Measurements from ENCODE around the gene ALDH4A1.
A peak's percentile ranks its signal among the peaks of the same experiment; 100 is the strongest.

The ALDH4A1 gene

GRCh38 chr1:18922848-18923755 lies 20.7 kb upstream of the ALDH4A1 start:
- DNase-seq (ENCODE audit: low read depth in 2 of 2) = no peak

DNA sequence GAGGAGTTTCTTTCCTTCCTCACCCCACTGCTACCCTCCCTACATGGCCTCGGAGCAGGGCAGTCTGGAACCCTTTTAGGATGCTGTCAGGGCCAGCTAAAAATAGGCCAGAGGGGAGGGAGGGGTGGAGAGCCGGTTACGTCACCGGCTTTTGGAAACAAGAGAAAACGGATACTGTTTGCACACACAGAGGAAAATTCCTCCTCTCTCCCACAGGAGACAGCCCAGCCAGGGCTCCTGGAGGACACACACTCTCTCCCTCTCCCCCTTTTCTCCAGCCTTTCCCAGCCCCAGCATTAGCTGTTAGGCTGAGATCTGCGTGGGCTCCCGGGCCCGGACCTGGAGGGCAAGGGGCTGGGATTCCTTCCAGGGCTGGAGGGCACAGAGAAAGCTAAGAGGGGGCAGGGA lies 20.0 kb upstream of the ALDH4A1 start:
- DNase-seq (ENCODE audit: low read depth in 2 of 2) = no peak

- DNase-seq (ENCODE audit: low read depth in 2 of 2) = no peak
These were observed 19.3 kb upstream of the ALDH4A1 start for GRCh38 chr1:18921516-18922251.

DNA sequence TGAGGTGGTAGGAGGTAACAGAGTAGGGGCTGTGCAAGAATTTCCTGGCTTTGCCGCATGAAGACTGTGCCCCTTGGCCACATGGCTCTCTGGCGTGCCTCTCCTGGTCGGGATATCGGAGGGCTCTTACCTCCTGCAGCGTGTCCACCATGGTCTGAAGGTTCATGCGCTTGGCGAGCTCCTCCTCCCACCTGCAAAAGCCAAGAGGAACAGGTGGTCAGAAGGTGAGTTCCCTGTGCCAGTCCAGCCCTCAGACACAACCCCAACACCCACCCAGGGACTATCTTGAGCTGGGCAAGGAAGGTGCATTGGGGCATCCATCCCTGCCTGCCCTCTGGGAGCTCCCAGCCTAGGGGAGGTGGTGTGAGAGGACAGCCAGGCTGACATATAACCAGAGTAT lies 18.6 kb upstream of the ALDH4A1 start:
- DNase-seq (ENCODE audit: low read depth in 2 of 2) = no peak

GRCh38 chr1:18919956-18920355 lies 17.6 kb upstream of the ALDH4A1 start:
- DNase-seq (ENCODE audit: low read depth in 2 of 2) = no peak

- no peak for DNase-seq (ENCODE audit: low read depth in 2 of 2)
These were observed 17.0 kb upstream of the ALDH4A1 start for GRCh38 chr1:18919197-18919905.

DNA sequence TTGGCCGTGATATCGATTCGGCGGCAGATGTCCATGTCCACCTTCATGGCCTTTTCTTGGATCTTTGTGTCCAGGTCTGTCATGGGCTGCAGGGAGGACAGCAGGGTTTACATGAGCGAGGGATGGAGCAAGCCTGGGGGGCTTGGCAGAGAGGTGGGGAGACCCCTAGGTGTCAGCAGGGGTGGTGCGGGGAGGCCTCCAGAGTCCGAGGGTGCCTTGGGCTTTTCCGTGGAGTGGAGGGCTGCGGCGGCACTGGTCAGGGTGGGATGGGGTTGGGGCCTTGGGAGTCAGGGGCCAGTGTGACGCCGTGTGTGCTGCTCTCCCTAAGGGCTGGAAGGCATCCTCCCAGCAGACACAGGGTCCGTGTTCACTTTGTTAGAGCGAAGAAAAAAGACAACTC lies 16.1 kb upstream of the ALDH4A1 start:
- no peak for DNase-seq (ENCODE audit: low read depth in 2 of 2)

DNA sequence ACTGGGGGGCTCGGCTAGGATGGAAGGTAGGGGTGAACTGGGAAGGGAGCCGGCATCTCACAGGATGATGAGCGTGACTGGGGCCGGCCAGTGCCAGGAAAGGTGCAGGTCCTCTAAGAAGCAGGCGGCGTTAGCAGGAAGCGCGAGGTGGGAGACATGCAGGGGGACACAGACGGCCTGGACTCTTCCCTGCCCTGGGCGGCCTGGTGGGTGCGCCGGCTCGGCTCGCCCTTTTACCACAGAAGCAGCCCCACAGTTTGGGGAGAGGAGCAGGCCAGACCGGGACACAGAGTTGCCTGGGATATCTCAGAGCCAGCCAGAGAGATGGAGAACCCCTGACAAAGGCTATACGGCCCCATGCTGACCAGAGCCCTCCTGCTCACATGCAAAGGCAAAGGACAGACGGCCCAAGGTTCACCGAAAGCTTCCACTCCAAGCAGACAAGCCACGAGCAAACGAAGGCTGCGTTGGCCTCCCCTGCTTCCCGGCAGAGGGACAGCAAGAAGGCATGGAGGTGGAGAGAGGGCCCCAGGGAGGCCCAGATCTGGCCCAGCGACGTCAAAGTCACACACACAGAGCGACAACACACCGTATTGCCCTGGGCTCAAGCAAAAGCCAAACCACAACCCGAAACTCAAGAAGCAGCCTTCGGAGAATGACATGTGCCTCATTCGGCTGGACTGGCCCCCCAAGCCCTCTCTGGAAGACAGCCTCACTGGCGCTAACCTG lies 14.9 kb upstream of the ALDH4A1 start:
- no peak for DNase-seq (ENCODE audit: low read depth in 2 of 2)

DNA sequence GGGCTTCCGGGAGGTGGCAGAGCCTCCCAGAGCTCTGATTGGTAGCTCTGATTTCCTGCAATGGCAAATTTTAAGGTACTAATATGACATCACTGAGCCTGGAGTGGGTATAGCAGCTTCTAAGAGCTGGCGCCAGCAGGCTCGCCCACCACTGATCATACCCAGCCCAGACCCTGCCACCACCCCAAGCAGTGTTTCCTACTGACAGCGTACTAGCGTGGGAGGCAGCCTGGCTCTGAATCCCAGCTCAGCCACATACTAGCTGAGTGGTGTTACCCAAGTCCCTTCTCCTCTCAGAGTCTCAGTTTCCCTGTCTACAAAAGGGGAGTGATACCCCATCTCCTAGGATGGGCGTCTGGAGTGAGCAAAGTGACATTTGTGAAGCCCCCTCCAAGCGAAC lies 13.0 kb upstream of the ALDH4A1 start:
- no peak for DNase-seq (ENCODE audit: low read depth in 2 of 2)

- DNase-seq (ENCODE audit: low read depth in 2 of 2) = peak; percentile 48 to 49
These were observed 10.9 kb upstream of the ALDH4A1 start for GRCh38 chr1:18913065-18913835.

- no peak for DNase-seq (ENCODE audit: low read depth in 2 of 2)
These were observed 10.2 kb upstream of the ALDH4A1 start for GRCh38 chr1:18912550-18912949.

GRCh38 chr1:18908911-18909771 lies 6.8 kb upstream of the ALDH4A1 start:
- DNase-seq (ENCODE audit: low read depth in 2 of 2) = no peak

DNA sequence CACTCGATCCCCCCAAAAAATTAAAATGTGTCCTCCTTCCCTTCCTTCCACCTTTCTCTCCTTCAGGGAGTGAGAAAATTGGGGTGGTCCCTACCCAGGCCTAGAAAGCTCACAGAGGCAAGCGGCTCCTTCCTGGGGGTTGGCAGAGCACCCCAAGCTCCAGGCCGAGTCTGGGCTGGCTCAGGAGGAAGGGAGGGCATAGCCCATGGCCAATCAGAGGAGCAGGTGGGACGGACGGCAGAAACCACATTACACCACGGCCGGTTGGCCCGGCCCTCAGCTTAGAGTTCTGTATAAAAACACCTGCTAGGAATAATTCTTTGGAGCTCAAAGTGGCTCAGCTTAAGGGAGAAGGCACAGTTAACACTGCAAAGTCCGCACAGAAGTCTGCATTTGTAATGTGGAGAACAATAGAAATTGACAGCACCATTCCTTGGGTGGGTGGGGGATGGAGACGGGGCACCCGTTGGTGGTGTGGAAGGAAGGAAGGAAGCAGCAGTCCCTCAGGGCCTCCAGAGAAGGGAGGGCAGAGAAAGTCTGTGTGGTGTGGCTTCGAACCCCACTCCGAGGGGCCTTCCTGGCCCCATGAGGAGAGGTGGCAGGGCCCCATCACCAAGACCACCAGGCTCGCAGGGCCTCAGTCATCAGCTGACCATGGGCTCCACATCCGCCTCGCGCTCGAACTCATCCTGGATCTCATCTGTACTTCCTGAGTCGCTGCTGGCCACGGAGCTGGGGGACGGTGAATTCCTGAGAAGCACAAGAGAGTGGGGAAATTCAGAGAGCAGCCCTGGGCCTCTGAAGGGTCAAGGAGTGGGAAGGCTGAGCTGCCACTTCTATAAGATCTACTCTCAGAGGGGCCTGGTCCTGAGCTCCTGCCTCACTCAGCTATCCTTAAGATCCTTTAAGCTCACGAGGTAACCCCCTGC lies 5.8 kb upstream of the ALDH4A1 start:
- DNase-seq (ENCODE audit: low read depth in 2 of 2) = no peak

DNA sequence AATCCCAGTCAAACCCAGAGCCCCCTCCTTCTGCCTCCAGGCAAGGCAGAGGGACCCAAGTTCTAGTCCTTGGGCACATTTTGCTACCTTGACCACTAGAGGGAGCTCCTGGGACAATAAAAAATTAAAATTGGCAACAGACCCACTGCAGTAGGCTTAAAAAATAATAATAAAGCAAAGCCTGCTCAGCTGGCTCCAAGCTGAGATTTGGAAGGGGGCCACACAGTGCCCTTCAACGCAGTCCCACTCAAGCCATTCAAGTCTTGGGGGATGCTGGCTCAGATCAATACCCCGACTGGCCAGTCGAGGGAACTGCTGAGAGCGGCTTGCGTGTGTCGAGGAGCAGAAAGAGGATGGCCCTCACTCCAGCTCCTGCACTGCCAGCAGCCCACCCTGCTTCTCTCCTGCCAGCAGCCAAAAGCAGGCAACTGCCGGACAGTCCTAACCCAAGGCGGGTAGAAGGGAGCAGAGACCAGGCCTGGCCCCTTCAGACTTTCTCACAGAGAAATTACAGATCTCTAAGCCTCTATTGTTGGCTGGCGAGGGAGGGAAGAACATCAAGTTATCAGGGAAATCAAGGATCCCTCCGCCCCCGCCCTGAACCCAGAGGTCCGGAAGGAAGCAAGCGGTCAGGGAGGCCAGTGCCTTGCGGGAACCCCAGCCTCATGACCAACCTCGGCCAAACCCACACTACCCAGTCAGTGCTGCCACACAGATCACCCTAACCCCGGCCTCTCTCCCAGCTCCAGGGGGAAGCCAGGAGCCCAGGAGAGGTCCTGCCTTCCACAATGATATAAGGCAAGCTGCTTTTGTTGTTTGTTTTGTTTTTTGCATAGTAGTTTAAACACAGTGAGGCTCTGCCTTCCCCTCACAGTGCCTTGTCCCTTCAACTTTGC lies 4.9 kb upstream of the ALDH4A1 start:
- peak; percentile 14 to 23 for DNase-seq (ENCODE audit: low read depth in 2 of 2)

GRCh38 chr1:18903291-18903756 lies 969 bp upstream of the ALDH4A1 start:
- no peak for DNase-seq (ENCODE audit: low read depth in 2 of 2)

DNA sequence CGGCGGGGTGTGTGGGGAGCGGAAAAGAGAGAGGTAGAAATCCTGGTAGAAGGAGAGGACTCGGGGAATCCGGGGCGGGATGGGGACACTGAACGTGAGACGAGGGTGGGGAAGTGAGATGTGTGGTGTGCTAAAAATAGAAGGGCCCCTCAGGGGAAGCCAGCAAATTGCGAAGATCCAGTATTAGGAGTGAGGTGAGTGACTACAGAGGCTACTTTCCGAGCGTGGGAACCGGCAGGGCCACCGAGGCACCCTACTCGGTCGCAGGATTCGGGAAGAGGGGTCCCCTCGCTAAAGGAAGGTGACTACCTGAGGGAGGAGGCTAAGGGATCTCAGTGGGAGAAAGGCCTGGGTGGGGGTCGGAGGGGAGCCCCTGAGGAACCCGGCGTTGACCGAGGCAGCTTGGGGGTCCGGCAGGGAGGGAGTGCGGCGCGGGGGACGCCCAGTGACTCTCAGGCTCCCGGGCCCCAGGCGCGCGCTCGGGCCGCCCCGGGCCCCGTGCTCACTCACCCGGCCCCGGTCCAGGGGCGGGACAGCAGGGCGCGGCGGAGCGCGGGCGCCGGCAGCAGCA lies 318 bp downstream of the ALDH4A1 start:
- no peak for DNase-seq (ENCODE audit: low read depth in 2 of 2)

Measured in stimulated activated CD8-positive, alpha-beta memory T cell treated with anti-CD3 and anti-CD28 coated beads, Interleukin-15, amount 100 ng/mL, for 48 hours (primary cell).